Measurements from ENCODE around the gene KATNAL1.
"Not testable (repeated sequence)": the region's sequence is repeated elsewhere in the genome, so short reads cannot be mapped to it uniquely, and the experiment has no call there.

KATNAL1 gene

DNA sequence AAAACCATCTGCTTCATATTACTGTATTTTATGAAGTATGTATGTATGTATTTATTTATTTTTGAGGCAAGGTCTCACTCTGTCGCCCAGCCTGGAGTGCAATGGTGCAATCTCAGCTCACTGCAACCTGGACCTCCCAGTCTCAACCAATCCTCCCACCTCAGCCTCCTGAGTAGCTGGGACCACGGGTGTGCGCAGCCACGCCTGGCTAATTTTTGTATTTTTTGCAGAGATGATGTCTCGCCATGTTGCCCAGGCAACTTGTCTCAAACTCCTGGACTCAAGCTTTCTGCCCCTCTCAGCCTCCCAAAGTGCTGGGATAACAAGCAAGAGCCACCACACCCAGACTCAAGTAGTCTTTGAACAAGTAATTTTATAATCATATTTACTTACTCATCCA is 5.5 kb downstream of the KATNAL1 start:
- ATAC-seq (replicated peaks; ENCODE audit: extremely low read depth, poor library complexity, severe bottlenecking), result no peak
- Mint-ChIP-seq H3K27ac (ENCODE audit: low read depth) (no peak overlapping the region), H3K4me1 (peaks cover 22% of the 10 kb centered on the region), H3K9me3 (no peaks in the 10 kb centered on the region), H3K36me3 (ENCODE audit: insufficient read depth) (peaks cover 4% of the 10 kb centered on the region), H3K4me3 (no peak overlapping the region), H3K27me3 (no peaks in the 10 kb centered on the region)
- DNase-seq (ENCODE audit: low spot score in 2 of 2), result no peak

DNA sequence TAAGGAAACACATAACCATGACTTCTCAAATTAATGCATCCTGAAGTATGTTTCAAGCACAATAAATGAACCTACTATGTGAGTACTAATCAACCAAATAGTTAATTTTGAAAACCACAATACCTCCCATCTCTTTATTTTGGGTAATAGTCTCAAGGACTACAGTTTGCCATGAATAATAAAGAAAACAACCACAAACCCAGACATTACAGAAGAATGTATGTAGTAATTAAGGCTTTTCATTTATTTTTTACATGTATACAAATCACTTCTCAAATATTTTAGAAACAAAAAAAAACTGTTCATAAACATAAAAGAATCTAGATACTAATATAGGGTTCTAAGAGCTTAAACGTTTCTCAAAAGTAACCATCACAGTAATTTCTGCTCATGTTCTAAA is 6.8 kb downstream of the KATNAL1 start:
- H3K4me1 Mint-ChIP-seq, result peaks cover 19% of the 10 kb centered on the region
- H3K27me3 Mint-ChIP-seq, result no peaks in the 10 kb centered on the region
- peaks cover 2% of the 10 kb centered on the region for H3K36me3 Mint-ChIP-seq (ENCODE audit: insufficient read depth)
- ATAC-seq (replicated peaks; ENCODE audit: extremely low read depth, poor library complexity, severe bottlenecking) (no peak), DNase-seq (ENCODE audit: low spot score in 2 of 2) (no peak)
- H3K9me3 Mint-ChIP-seq, result no peaks in the 10 kb centered on the region
- no peak overlapping the region for H3K27ac Mint-ChIP-seq (ENCODE audit: low read depth)
- H3K4me3 Mint-ChIP-seq, result no peak overlapping the region

DNA sequence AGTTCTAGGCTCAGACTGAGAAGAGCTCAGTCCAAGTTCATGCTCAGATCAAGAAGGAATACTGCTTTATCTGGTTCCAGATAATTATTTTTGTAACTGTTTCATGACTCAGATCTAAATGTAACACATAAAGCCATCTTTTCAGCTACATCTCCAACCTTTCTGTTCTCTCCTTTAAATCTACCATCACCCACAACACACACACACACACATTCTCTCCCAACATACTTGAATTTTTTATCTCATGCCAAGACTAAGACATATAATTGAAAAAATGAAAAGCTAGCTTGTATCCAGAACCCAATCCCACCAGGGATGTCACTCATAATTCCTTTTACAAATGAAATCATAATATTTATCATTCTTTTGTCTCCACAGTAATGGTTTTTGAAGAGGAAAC is 7.6 kb downstream of the KATNAL1 start:
- ATAC-seq (replicated peaks; ENCODE audit: extremely low read depth, poor library complexity, severe bottlenecking) (no peak), DNase-seq (ENCODE audit: low spot score in 2 of 2) (no peak)

DNA sequence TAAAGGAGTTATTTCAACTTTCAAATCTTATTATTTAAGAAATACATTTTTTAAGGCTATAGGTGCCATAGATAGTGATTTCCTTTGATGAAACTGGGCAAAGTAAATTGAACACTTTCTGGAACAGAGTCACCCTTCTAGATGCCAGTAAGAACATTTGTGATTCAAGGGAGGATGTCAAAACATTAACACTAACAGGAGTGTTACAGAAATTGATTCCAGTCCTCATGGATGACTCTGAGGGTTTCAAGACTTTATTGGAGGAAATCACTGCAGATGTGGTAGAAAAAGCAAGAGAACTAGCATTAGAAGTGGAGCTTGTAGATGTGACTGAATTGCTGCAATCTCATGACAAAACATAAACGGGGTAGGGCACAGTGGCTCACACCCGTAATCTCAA is 12.2 kb downstream of the KATNAL1 start:
- Mint-ChIP-seq H3K36me3 (ENCODE audit: insufficient read depth) (no peaks in the 10 kb centered on the region), H3K27ac (ENCODE audit: low read depth) (no peak overlapping the region), H3K4me3 (no peak overlapping the region), H3K4me1 (peaks cover 27% of the 10 kb centered on the region), H3K9me3 (no peaks in the 10 kb centered on the region), H3K27me3 (no peaks in the 10 kb centered on the region)
- no peak for DNase-seq (ENCODE audit: low spot score in 2 of 2)
- no peak for ATAC-seq (replicated peaks; ENCODE audit: extremely low read depth, poor library complexity, severe bottlenecking)

More for the DNA sequence above, 7.6 kb downstream of the KATNAL1 start:
- Mint-ChIP-seq H3K36me3 (ENCODE audit: insufficient read depth) (no peaks in the 10 kb centered on the region), H3K9me3 (no peaks in the 10 kb centered on the region), H3K4me1 (peaks cover 15% of the 10 kb centered on the region), H3K4me3 (no peak overlapping the region), H3K27ac (ENCODE audit: low read depth) (no peak overlapping the region), H3K27me3 (no peaks in the 10 kb centered on the region)

DNA sequence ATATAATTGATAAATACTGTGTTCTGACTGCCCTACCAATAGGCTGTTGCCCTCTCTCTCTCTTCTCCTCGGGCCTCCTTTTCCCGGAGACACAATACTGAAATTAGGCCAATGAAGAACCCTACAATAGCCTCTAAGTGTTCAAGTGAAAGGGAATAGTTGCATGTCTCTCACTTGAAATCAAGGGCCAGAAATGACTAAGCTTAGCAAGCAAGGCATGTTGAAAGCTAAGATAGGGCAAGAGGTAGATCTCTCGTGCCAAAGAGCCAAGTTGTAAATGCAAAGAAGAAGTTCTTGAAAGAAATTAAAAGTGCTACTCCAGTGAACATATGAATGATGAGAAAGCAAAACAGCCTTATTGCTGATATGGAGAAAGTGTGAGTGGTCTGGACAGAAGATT is 13.3 kb downstream of the KATNAL1 start:
- Mint-ChIP-seq H3K9me3 (no peaks in the 10 kb centered on the region), H3K27ac (ENCODE audit: low read depth) (no peak overlapping the region), H3K27me3 (no peaks in the 10 kb centered on the region), H3K4me1 (peaks cover 27% of the 10 kb centered on the region), H3K36me3 (ENCODE audit: insufficient read depth) (no peaks in the 10 kb centered on the region), H3K4me3 (no peak overlapping the region)
- DNase-seq (ENCODE audit: low spot score in 2 of 2), result no peak
- ATAC-seq (replicated peaks; ENCODE audit: extremely low read depth, poor library complexity, severe bottlenecking), result no peak

DNA sequence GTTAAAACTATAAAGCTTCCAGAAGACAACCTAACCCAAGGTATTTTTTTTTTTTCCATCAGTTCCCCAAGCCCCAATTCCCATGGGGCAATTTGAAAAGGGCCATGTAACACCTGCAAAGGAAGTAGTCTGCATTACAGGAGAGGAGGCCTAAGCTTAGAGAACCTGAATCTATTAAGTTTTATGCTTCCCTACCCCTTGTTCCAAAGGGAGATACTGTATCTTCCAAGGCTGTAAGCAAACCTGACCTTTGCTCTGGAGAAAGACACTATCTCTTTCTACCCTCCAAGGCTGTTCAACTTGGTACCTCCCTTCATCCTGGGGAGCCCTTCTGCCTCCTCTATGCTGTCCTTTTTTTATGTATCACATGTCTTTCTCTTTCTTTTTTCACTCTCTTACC is 15.0 kb downstream of the KATNAL1 start:
- ATAC-seq (replicated peaks; ENCODE audit: extremely low read depth, poor library complexity, severe bottlenecking) (no peak), DNase-seq (ENCODE audit: low spot score in 2 of 2) (no peak)
- peak overlapping the region; percentile 2 for H3K27ac Mint-ChIP-seq (ENCODE audit: low read depth)
- no peaks in the 10 kb centered on the region for H3K36me3 Mint-ChIP-seq (ENCODE audit: insufficient read depth)
- no peak overlapping the region for H3K4me3 Mint-ChIP-seq
- peaks cover 21% of the 10 kb centered on the region for H3K4me1 Mint-ChIP-seq
- no peaks in the 10 kb centered on the region for H3K9me3 Mint-ChIP-seq
- H3K27me3 Mint-ChIP-seq, result no peaks in the 10 kb centered on the region

DNA sequence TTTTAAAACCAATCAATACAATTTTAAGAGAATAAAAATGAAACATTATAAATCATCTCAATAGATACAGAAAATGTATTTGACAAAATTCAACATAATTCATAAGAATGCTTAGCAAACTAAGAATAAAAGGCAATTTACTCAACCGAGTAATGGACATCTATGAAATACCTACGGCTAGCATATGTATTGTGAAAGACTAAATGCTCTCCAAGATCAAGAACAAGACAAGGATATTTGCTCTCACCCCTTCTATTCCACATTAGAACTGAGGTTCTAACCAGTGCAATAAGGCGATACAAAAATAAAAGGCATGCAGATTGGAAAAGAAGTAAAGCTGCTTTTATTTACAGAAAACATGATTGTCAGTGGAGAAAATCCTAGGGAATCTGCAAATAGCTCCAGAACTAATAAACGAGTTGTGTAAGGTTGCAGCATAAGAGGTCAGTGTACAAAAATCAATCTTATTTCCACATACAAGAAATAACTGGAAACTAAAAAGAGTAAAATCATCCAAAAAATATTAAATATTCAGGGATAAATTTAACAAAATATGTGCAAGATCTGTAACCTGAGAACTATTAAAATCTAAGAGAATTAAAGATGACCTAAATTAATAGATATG is 16.4 kb downstream of the KATNAL1 start:
- Mint-ChIP-seq H3K9me3 (no peaks in the 10 kb centered on the region), H3K27me3 (no peaks in the 10 kb centered on the region)
- ATAC-seq (replicated peaks; ENCODE audit: extremely low read depth, poor library complexity, severe bottlenecking), result no peak

DNA sequence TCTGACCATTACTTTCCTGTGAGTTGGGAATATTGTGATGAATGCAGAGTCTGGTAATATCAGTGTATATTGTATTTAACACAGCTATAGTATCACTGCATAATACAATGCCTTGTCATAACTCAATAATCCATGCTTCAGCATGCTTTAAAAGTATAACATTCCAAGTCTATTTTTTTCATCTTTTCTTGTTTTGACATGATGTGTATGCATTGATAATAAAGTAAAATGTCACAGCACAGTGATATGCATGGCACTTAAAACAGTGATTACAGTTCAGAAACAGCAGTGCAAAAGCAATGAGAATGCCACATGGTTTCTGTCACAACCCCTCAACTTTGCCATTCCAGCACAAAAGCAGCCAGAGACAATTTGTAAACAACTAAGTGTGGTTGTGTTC is 17.8 kb downstream of the KATNAL1 start:
- ATAC-seq (replicated peaks; ENCODE audit: extremely low read depth, poor library complexity, severe bottlenecking) (no peak), DNase-seq (ENCODE audit: low spot score in 2 of 2) (no peak)
- no peaks in the 10 kb centered on the region for H3K27me3 Mint-ChIP-seq
- no peaks in the 10 kb centered on the region for H3K36me3 Mint-ChIP-seq (ENCODE audit: insufficient read depth)
- peaks cover 35% of the 10 kb centered on the region for H3K4me1 Mint-ChIP-seq
- no peaks in the 10 kb centered on the region for H3K9me3 Mint-ChIP-seq
- no peak overlapping the region for H3K4me3 Mint-ChIP-seq
- no peak overlapping the region for H3K27ac Mint-ChIP-seq (ENCODE audit: low read depth)

More for the DNA sequence above, 16.4 kb downstream of the KATNAL1 start:
- H3K27ac Mint-ChIP-seq (ENCODE audit: low read depth), result no peak overlapping the region
- peaks cover 28% of the 10 kb centered on the region for H3K4me1 Mint-ChIP-seq
- DNase-seq (ENCODE audit: low spot score in 2 of 2), result no peak
- no peaks in the 10 kb centered on the region for H3K36me3 Mint-ChIP-seq (ENCODE audit: insufficient read depth)
- H3K4me3 Mint-ChIP-seq, result no peak overlapping the region

DNA sequence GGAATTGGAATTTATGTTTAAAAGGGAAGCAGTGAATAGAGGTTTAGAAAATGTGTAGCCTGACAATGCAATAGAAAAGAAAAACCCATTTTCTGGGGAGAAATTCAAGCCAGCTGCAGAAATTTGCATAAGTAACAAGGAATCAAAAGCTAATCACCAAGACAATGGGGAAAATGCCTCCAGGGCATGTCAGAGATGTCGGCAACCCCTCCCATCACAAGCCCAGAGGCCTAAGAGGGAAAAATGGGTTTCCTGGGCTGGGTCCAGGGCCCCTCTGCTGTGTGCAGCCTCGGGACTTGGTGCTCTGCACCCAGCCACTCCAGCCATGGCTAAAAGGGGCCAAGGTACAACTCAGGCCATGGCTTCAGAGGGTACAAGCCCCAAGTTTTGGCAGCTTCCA is 21.3 kb downstream of the KATNAL1 start:
- peaks cover 14% of the 10 kb centered on the region for H3K4me1 Mint-ChIP-seq
- H3K27me3 Mint-ChIP-seq; H3K27ac Mint-ChIP-seq (ENCODE audit: low read depth); H3K36me3 Mint-ChIP-seq (ENCODE audit: insufficient read depth); H3K4me3 Mint-ChIP-seq; DNase-seq (ENCODE audit: low spot score in 2 of 2); ATAC-seq (replicated peaks; ENCODE audit: extremely low read depth, poor library complexity, severe bottlenecking); H3K9me3 Mint-ChIP-seq: not testable (repeated sequence)

DNA sequence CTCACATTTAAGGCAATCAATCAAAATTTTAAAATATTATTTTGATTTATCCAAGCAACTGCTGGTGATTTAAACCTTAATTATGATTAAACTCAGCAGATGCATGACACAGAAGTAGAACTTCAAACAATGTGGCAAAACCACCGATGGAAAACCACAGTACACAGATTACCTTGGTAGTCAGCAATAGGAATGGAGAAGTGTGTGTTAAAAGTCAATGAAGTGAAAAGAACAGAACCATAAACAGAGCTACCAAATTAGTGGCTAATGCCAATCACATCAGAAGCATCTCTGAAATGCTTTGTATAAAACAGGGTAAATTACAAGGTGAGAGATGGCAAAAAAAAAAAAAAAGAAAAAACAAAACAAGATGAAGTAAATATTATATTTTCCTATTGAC is 31.2 kb downstream of the KATNAL1 start:
- H3K4me1 Mint-ChIP-seq, result peaks cover 5% of the 10 kb centered on the region
- no peaks in the 10 kb centered on the region for H3K9me3 Mint-ChIP-seq
- no peaks in the 10 kb centered on the region for H3K27me3 Mint-ChIP-seq
- H3K27ac Mint-ChIP-seq (ENCODE audit: low read depth), result no peak overlapping the region
- H3K4me3 Mint-ChIP-seq, result no peak overlapping the region
- no peak for ATAC-seq (replicated peaks; ENCODE audit: extremely low read depth, poor library complexity, severe bottlenecking)
- DNase-seq (ENCODE audit: low spot score in 2 of 2), result no peak
- H3K36me3 Mint-ChIP-seq (ENCODE audit: insufficient read depth), result no peaks in the 10 kb centered on the region

DNA sequence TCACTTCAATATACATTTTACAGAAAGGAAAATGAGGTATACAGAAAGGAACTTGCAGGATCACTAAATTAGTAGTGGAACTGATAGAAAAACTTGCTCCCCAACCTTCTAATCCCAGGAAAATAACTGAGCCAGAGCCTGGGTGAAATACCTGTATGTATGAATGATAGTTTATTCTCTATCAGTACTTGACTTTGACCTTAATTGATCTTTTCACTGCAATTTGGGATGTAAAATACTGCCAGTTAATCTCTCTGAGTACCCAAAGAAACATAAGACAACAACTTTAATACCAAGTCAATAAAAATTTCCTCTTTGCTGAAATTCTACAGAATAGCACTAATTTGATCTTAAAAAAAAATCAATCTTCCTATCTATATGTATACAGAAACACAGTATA is 33.3 kb downstream of the KATNAL1 start:
- H3K4me1 Mint-ChIP-seq, result peaks cover 5% of the 10 kb centered on the region
- no peak for ATAC-seq (replicated peaks; ENCODE audit: extremely low read depth, poor library complexity, severe bottlenecking)
- H3K27ac Mint-ChIP-seq (ENCODE audit: low read depth), result no peak overlapping the region
- H3K27me3 Mint-ChIP-seq, result no peaks in the 10 kb centered on the region
- H3K36me3 Mint-ChIP-seq (ENCODE audit: insufficient read depth), result no peaks in the 10 kb centered on the region
- H3K9me3 Mint-ChIP-seq, result no peaks in the 10 kb centered on the region
- DNase-seq (ENCODE audit: low spot score in 2 of 2), result no peak
- H3K4me3 Mint-ChIP-seq, result no peak overlapping the region

DNA sequence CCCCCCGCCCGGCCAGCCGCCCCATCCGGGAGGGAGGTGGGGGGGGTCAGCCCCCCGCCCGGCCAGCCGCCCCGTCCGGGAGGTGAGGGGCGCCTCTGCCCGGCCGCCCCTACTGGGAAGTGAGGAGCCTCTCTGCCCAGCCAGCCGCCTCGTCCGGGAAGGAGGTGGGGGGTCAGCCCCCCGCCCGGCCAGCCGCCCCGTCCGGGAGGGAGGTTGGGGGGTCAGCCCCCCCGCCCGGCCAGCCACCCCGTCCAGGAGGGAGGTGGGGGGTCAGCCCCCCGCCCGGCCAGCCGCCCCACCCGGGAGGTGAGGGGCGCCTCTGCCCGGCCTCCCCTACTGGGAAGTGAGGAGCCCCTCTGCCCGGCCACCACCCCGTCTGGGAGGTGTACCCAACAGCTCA is 37.3 kb downstream of the KATNAL1 start:
- not testable (repeated sequence) for H3K9me3 Mint-ChIP-seq; ATAC-seq (replicated peaks; ENCODE audit: extremely low read depth, poor library complexity, severe bottlenecking); H3K27ac Mint-ChIP-seq (ENCODE audit: low read depth); H3K4me3 Mint-ChIP-seq; H3K36me3 Mint-ChIP-seq (ENCODE audit: insufficient read depth); H3K27me3 Mint-ChIP-seq; DNase-seq (ENCODE audit: low spot score in 2 of 2)
- H3K4me1 Mint-ChIP-seq, result peaks cover 14% of the 10 kb centered on the region

DNA sequence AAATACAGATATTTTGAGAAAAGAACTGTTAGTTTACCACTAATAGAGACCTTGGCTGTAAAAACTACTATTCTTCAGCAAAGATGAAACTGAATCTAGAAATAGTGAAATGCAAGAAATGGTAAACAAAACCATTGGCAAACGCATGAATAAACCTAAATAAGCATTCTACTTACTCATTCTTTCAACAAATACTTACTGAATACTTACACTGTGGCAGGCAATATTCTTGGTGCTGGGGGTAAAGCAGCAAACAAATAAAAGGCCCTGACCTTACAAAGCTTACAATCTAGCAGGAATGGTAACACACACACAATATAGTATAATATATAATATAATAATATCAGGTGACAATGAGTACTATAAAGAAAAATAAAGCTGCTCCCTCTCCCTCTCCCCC is 38.7 kb downstream of the KATNAL1 start:
- peaks cover 2% of the 10 kb centered on the region for H3K36me3 Mint-ChIP-seq (ENCODE audit: insufficient read depth)
- peak overlapping the region; percentile 47 for H3K27ac Mint-ChIP-seq (ENCODE audit: low read depth)
- no peak overlapping the region for H3K4me3 Mint-ChIP-seq
- no peaks in the 10 kb centered on the region for H3K9me3 Mint-ChIP-seq
- DNase-seq (ENCODE audit: low spot score in 2 of 2) (no peak), ATAC-seq (replicated peaks; ENCODE audit: extremely low read depth, poor library complexity, severe bottlenecking) (no peak)
- H3K4me1 Mint-ChIP-seq, result peaks cover 14% of the 10 kb centered on the region
- no peaks in the 10 kb centered on the region for H3K27me3 Mint-ChIP-seq

DNA sequence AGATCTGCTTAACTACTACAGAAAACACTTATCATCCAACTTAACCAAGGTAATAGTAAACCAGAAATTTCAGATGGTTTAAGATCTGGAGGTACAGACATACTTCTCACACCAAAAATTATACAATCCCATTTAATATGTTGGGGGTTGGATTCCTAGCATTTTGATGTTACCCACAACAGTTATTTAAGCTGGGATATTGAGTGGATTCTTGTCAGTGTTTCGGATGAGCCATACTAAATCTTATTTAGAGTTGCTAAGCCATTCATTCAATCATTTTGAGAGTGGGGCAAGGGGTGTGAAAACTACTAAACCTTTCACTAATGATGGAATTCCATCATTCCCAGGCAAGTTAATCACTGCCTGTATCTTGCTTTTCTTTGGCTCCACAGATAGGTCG is 40.6 kb downstream of the KATNAL1 start:
- Mint-ChIP-seq H3K27me3 (no peaks in the 10 kb centered on the region), H3K4me1 (peaks cover 14% of the 10 kb centered on the region), H3K9me3 (no peaks in the 10 kb centered on the region), H3K4me3 (no peak overlapping the region), H3K27ac (ENCODE audit: low read depth) (no peak overlapping the region), H3K36me3 (ENCODE audit: insufficient read depth) (peaks cover 2% of the 10 kb centered on the region)
- no peak for DNase-seq (ENCODE audit: low spot score in 2 of 2)
- no peak for ATAC-seq (replicated peaks; ENCODE audit: extremely low read depth, poor library complexity, severe bottlenecking)

Data from central memory CD8-positive, alpha-beta T cell (primary cell).